Vagina (tissue), 2 donors: Measurements from ENCODE around the gene ARID1B.

Experiments
- CTCF ChIP-seq, 3 experiments: fragments of 450-650 bp in 2 of 3; fragments of 200-600 bp in 1 of 3; sonication (generic) in 1 of 3; IDR thresholded peaks; one replicate each; pipeline ENCODE4 v1.5.1; 2017 to 2019; ENCODE audit warnings: antibody characterized with exemption in 3 of 3, mild to moderate bottlenecking in 2 of 3, moderate library complexity in 2 of 3
- POLR2A ChIP-seq, 2 donors: fragments of 450-650 bp; IDR thresholded peaks; one replicate each; pipeline ENCODE4 v1.6.1; 2017; ENCODE audit warnings: antibody characterized with exemption in 2 of 2, mild to moderate bottlenecking in 2 of 2, moderate library complexity in 2 of 2
- POLR2AphosphoS5 ChIP-seq, 2 donors: sonication (generic); formaldehyde crosslinking; IDR thresholded peaks; one replicate each; pipeline ENCODE4 v1.9.0; 2017; ENCODE audit warnings: antibody characterized with exemption in 2 of 2, mild to moderate bottlenecking in 2 of 2, low read depth in 1 of 2; ENCODE audit not compliant: insufficient read depth in 1 of 2

- TF ChIP-seq POLR2A (IDR thresholded peaks at IDR 0.05): no peak
- TF ChIP-seq CTCF (IDR thresholded peaks at IDR 0.05): no peak
- TF ChIP-seq POLR2AphosphoS5 (IDR thresholded peaks at IDR 0.05; ENCODE audit: insufficient read depth in 1 of 2, low read depth in 1 of 2): no peak
Observed at GRCh38 chr6:156760377-156760776, 16.8 kb upstream of the ARID1B start.
